GM18867 (cell line): Measurements from ENCODE around the gene ETV6.
"Not testable (repeated sequence)": the region's sequence is repeated elsewhere in the genome, so short reads cannot be mapped to it uniquely, and the experiment has no call there.

Experiments
- ATAC-seq: cut with Tn5 transposase; IDR thresholded peaks from one replicate; pipeline ENCODE4 v1.9.1; 2021; ENCODE audit warnings: mild to moderate bottlenecking, moderate library complexity; ENCODE audit not compliant: unreplicated experiment

Gene ETV6

DNA sequence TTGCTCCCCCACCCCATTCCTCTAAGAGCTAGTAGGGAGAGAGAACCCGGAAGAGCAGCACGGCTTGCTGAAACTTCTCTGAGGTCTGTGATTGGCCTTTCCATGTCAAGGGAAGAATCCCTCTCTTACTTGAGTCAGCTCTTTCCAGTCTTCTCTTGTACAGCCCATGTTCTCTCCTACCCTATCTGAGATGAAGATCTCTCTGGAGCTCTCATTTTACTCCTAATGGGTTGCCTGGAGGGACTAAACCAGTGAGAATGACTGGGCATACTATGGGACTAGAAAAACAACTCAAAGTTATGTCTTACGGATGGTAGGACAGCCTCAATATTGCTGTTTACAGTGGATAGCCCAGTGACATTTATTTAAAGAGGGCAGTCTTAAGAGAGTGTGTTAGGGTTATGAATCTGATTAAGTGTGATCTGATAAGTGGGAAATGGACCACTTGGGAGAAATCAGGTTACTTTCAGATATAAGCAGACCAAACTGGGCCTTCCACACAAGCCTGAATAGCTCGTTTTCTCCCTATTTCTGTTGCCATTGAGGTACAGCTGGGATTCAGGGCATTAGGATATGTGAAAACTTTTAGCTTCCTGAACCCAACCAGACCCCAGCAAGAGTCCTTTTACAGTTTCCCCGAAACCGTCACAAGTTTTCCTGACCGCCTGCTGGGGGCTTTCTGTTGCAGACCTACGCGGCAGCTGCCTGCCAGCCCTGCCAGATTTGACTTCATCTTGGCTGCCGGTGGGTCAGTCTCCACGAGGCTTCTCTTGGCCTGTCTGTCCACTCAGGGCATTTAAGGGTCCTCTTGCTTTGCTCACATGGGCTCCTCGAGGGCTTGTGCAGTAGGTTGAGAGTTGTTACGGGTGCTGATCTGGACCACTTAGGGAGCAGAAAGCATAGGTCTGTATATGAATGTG, 16.9 kb downstream of the ETV6 start:
- no peak for ATAC-seq

DNA sequence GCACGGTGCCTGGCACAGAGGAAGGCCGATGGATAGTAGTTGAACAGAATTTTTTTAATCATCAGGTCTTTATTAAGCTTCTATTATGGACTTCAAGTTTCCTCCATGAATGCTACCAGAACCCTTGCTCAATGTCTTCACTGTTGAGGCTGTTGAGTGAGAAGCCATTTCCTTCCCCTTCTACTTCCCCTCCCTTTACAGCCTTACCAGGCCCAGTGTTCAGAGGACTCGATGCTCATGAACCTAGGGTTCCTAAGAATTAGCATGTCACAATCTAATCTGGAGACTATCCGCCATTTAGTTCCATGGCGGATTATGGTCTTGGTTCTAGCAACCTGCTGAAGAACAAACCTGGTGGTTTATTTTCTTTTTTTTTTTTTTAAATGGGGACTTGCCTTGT, 17.7 kb downstream of the ETV6 start:
- no peak for ATAC-seq

DNA sequence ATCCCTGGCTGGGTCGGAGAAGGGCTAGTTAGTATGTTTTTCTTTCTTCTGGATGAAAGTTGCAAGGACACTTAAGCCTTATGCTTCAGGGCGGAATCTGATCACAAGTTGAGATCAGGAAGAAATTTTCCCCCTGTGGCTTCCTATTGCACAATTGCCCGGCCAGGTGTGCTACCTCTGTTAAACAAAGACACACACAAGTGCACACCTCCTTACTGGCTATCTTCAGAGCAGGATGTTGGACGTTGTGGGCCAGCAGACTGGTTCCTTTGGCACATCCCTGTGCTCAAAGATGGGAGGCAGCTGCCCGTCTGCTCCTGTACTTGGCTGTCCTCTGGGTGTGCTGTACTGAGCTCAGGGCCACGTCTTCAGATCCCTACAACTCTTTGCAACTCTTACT, 19.1 kb downstream of the ETV6 start:
- ATAC-seq = no peak

DNA sequence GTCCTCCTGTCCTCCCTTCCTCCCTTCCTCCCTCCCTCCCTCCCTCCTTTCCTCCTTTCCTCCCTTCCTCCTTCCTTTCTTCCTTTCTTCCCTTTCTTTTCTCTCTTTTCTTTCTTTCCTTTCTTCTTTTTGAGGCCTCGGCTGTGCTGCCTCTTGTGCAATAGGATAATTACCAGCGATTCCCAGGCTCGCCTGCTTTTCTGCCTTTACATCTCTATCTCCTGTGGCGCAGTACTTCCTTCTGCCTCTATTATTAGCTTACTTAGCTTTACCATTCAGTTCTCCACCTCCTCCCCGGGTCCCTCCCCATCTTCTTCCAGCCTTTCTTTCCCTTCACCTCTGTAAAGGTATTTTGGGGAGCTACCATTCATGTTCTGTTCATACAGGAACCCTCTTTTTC, 19.9 kb downstream of the ETV6 start:
- no peak for ATAC-seq

DNA sequence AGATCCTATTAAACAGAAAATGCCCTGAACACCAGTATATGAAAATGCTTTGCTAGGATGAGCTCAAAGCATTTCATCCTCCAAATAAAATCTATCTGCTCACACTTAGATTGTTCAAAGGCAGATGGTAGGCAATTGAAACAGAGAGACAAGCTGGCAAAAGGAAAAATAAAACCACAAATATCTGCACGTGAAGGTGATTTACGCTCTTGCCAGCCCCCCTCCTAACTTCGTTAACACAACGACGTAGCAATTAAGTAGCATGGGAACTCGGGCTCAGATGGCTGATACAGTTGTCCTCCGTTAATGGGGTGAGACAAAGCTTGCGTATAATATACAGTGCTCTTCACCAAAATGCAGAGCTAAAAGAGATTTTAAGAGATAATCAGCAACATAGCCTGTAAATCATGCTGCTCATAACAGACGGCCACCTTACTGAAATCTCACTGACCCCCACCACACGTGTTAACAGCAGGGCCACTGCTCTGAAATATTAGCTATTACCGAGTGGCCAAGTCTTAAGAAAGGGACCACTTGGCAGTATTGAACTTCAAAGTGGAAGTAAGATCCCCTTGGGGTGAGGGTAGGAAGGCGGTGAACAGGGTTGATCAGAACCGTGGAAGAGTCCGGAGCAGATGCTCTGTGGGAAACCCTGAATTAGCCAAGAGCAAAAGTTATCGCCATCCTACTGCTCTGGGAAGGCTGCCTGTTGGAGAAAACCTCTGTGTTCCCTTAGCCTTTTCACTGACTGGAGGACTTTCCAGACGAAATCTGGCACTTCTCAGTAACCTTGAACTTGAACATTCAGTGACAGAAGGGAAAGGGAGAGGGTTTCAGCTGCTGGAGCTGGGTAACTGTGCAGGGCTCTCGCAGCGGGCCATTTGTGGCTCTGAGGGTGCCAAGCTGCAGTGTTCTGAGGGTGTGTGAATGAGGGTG, 23.1 kb downstream of the ETV6 start:
- no peak for ATAC-seq

DNA sequence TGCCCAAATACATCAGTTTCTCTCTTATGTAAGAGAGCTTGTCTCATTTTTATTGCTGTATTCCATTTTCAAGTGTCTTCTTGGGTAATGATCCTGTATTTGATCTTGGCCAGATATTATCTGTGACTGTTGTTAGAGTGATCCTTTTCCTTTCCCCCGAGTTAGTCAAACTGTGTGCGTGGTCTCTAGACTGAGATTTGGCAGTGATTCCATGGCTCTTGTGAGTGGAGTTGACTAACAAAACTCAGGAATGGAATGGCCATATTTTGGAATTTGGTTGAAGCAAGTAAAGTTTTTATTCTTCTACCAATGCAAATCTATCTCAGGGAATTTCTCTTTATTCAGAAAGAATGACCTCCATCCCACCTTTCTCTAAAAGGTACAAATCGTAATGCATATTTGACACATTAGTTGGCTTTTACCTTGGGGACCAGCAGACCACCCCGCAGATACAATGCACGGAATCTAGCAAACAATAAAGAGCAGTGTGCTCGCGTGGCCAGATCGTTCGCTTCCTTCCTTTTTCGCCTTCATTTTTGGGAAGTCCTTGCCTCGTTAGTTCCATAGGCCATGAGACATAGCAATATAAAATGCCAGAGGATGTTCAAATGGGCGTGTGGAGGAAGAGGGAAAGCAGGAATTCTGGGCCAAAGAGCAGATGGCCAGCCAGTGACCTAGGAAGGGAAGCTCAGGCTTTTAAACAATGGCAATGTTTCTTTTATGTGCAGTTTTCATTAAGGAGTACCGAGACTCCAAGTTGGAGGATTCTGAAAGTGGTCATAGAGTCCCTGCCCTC, 24.4 kb downstream of the ETV6 start:
- no peak for ATAC-seq

DNA sequence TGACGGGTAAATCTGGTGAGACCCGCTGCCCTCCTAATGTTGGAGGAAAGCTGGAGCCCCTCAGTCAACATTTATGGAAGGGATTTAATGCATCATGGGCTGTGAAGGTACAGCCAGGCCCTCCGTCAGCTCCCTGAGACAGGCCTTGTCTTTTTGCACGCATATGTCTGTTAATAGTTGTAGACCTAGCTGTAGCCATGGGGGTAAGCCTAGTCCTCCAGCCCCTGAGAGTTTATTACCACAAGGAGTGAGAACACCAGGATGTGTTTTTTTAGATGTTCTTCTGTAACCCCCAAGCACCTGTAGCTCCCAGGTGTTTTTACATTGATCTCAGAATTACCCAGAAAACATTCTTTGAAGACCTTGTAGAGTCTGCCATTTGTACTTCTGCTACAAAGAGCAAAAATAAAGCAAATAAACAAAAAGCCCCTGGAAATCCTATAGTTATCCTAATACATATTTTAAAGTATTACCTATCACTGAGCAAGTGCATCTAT, 25.5 kb downstream of the ETV6 start:
- ATAC-seq = no peak

DNA sequence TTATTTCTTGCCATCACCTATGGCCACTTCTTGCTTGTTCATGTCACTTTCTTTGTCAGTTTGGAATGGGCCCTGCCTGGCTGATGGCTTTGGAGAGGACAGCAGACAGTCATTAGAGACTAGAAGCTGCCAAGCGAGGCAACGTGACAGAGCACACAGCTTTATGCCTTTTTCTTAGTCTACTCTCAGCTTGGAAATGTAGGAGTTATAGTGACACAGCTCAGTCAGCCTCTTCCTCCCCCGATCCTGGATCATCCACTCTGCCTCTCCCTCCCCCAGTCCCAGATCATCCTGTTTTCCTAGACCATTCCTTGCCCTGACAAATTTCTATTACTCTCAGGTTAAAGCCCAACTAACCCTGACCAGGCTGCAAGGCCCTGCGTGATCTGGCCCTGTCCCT, 26.6 kb downstream of the ETV6 start:
- ATAC-seq = no peak

DNA sequence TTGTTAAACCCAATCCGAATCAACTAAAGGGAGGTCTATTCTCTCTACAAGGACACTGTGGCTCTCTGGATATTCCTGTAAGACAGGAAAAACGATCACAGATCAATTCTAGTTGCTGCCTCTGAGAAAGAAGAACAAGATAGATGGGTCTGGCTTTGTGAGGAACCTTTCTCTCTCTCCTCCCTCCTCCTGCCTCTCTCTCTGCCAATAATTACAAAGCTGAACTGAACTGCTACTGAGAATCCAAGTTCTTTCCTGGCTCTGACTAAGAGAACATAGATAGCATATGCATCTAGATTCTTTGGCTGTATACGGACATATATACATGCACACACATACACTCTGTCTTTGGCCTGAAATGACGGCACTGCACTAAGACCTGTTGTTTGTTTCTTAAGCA, 27.6 kb downstream of the ETV6 start:
- ATAC-seq = no peak

DNA sequence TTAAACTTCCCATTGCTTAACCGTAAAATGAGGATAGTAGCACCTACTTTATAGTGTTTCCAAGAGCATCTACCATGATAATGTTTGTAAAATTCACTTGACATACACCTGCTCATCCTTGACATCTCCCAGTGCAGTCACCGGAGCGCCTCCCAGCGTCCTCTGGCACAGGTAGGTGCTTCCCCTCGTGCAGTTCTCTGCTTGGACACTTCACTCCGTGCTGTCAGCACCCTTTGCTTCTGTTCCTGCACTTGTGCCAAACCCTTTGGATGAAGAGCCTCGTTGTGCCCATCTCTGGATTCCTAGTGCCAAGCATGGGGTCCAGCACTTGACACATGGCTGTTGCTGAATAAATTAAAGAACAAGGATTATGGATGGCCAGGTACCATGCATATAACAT, 28.3 kb downstream of the ETV6 start:
- no peak for ATAC-seq

DNA sequence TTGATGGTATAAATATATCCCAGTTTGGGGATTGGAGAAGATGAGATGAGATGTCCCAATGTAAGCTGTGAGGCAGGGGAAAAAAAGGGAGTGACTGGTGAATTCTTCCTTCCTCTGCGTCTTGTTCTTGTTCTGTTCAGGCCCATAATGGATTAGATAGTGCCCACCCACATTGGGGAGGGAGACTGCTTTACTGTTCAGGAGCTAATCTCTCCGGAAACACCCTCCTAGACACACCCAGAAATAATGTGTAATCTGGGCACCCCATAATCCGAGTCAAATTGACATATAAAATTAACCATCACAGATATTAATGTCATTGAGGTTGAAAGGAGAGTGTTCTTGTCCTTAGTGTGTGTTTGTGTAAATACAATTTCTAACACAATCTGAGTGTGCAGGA, 29.3 kb downstream of the ETV6 start:
- ATAC-seq = no peak

DNA sequence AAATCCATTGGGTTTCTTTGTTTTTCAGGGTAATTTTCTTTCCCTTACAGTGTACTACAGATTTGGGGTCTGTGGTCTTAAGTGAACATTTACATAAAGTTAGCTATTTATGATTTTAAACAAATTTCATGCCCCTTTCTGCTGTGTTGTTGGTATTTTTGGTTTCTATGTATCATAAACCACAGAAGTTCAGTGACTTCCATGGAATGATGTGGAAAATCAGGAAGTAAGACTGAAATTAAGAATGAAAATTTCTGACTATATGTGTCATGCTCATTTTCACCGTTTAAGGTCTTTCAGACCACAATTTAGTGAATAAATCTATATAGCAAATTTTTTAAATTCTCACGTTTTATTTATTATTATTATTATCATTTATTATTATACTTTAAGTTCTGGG, 31.7 kb downstream of the ETV6 start:
- no peak for ATAC-seq

DNA sequence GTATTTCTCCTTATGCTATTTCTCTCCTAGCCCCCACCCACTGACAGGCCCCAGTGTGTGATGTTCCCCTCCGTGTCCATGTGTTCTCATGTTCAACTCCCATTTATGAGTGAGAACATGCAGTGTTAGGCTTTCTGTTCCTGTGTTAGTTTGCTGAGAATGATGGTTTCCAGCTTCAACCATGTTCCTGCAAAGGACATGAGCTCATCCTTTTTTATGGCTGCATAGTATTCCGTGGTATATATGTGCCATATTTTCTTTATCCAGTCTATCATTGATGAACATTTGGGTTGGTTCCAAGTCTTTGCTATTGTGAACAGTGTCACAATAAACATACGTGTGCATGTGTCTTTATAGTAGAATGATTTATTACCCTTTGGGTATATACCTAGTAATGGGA, 32.2 kb downstream of the ETV6 start:
- ATAC-seq = not testable (repeated sequence)

DNA sequence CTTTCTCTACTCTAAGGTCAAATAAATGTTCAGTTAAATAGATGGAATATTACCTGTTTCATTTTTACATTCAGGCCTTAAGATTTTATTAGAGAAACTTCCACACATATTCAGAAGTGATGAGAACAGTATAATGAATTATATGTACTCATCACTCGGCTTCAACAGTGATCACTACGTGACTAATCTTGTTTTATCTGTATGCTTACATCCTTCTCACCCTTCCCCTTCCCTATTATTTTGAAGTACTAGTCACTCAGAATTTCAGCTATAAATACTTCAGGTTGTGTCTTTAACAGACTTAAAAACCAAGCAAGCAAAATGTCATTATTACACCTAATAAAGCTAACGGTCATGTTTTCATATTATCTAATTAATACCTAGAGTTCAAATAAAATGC, 34.9 kb downstream of the ETV6 start:
- no peak for ATAC-seq

DNA sequence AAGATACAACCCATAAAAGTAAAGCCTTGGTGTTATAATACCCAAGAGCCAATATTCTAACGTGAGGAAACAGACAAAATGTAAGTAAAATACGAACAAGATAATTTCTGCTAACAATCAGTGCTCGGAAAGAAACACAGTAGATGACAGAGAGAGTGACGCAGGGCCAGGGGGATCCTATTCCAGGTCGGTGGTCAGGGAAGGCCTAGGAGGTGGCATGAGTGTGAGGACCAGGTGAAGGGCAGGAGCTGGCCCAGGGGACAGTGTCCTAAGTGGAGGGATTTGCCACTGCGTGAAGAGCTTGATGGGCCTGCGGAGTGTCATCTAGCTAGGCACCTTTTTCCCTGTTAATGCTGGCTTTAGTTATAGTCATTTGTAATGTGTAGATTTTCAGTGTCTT, 35.3 kb downstream of the ETV6 start:
- ATAC-seq = no peak

DNA sequence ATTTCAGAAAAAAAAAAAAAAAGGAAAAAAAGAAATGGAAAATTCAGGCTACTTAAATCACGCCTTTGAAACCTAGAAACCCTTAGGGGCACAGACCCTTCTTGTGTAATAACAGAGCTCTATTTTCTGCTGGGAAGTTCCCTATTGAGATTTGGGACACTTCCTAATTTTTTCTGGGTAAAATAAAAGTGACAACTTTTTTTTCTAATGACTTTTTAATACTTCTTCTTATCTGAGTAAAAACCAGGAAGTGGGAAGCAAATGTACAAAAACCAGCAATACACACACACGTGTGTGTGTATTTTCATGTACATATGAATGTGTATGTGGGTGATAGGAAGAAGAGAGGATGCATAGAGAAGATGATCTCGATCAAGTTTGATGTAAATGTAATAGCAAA, 35.8 kb downstream of the ETV6 start:
- no peak for ATAC-seq

DNA sequence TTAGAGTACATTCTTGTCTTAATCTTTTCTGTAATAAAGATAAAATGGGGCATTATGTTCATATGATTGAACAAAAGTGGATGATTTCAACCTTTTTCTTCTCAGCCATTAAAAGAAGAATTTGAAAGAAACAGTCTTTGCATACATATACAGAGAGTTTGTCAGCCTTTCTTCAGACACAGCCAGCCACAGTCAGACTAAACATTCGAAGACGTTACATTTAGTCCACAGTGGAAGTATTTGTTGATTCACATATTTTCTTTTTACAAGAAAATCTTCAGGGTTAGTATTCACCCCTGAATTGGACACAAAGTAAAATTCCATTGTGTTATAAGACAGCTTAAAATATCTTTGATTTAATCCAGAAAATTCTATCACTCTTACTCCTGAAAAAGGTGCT, 36.2 kb downstream of the ETV6 start:
- no peak for ATAC-seq

DNA sequence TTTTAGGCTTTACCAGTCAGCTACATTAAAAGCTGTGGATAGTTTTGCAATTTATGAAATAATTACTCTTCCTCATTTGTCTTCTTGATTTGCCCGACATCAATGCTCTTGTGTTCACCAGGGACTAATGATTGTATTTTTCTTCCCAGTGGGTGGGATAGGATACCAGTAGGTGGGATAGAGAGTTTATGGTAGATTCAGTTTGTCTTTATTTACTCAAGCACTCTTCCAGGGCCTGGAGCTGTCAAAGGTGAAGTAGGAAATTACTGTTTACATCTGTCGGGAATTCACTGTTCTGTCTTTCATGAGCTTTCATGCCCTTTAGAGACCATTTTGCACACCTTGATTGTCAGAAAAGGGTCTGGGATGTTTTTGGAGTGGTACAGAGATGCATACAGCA, 36.6 kb downstream of the ETV6 start:
- ATAC-seq = no peak

DNA sequence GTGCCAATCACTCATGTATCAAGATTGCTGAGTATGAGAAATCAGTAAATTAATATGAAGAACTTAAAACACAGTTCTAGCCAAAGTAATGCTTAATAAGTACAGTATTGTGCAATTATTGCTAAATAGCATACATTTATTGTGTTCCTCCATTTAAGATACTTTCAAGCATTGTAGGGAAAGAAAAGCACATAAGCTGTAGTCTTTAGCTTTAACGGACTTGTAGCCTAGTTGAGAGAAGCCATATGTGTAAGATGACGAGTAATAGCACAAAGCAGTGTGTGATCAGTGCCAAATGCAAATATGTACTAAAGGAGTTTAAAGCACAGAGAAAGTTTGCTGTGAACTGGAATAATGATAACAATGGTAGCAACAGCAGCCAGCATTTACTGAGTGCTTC, 38.1 kb downstream of the ETV6 start:
- no peak for ATAC-seq

DNA sequence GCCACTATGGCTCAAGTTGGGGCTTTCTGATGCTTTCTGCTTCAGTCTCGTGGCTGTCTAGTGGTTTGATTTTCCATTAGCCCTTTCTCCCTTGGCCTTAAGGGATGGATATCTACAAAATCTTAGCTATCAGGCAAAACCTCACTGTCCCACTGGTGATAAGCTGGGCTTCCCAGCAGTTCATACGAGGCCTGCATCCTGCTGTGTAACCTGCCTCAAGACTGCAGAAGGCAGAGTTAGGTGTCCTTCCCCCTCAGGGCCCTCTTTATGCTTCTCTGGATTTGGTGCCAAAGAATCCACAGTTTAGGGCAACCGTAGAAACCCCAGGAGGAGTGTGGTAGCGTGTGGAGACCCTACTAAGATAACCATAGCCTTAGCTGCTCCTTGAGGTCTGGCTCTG, 38.9 kb downstream of the ETV6 start:
- no peak for ATAC-seq

DNA sequence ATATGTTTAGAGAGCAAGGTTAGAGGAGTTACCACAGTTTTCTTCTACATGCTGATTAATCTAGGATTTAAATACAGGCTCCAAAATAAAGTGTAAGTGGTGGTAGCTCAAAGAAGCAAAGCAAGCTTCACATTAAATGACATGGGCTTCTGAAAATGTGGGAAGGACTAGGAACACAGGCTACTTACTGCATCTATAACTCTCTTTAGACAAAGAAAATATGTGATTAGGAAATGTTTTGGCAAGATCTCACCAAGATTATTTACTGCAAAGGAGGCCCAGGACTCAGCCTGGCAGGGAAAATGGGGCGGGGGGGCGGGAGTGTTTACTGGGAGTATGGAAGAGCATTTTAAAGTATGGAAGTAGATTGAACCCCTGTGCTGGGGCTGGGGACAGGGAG, 39.4 kb downstream of the ETV6 start:
- ATAC-seq = no peak
